Common myeloid progenitor, CD34-positive (primary cell): ENCODE measurements around the gene HPRT1.

Experiments
- CTCF ChIA-PET: fragments of 350-600 bp; sonication (Branson Sonifier 250); formaldehyde crosslinking; loops from one replicate; lab custom pipeline; 2021; ENCODE audit warnings: antibody characterized with exemption; lab: Charles Lee
- POLR2A ChIA-PET: fragments of 350-600 bp; sonication (Branson Sonifier 250); formaldehyde crosslinking; loops from one replicate; lab custom pipeline; 2021; ENCODE audit warnings: antibody characterized with exemption; lab: Charles Lee
- DNase-seq, 3 donors: peaks; one replicate each; pipeline versions ENCODE4 v3.0.0 to v3.0.0-alpha.2; 2013
- H3K27ac ChIP-seq, 2 experiments: 1 replicate in 1 of 2; 2 replicates in 1 of 2; pipeline ENCODE4 v1.7.0; 2013; ENCODE audit warnings: inconsistent platforms in 2 of 2, low read length in 2 of 2, mild to moderate bottlenecking in 2 of 2, low read depth in 1 of 2, moderate library complexity in 1 of 2; ENCODE audit not compliant: severe bottlenecking in 2 of 2, insufficient read depth in 1 of 2, poor library complexity in 1 of 2
- H3K27me3 ChIP-seq, 5 experiments: replicated peaks in 2 of 5; 1 replicate in 3 of 5; 2 replicates in 2 of 5; pipeline versions ENCODE4 v1.6.1 to v1.7.0; 2013; ENCODE audit warnings: low read length in 4 of 5, mild to moderate bottlenecking in 2 of 5, moderate library complexity in 2 of 5, inconsistent platforms in 1 of 5; ENCODE audit not compliant: insufficient read depth in 5 of 5, control insufficient read depth in 4 of 5
- H3K36me3 ChIP-seq, 4 experiments: 1 replicate in 2 of 4; 2 replicates in 2 of 4; pipeline versions ENCODE4 v1.6.1 to v1.7.0; 2013; ENCODE audit warnings: low read length in 3 of 4, control low read depth in 1 of 4, mild to moderate bottlenecking in 1 of 4; ENCODE audit not compliant: control insufficient read depth in 4 of 4, insufficient read depth in 4 of 4
- H3K4me1 ChIP-seq, 4 experiments: 1 replicate in 3 of 4; 2 replicates in 1 of 4; pipeline versions ENCODE4 v1.6.1 to v1.7.1; 2013; ENCODE audit warnings: low read length in 3 of 4, mild to moderate bottlenecking in 3 of 4, control low read depth in 1 of 4, inconsistent platforms in 1 of 4, moderate library complexity in 1 of 4; ENCODE audit not compliant: control insufficient read depth in 4 of 4, insufficient read depth in 4 of 4; ENCODE audit errors: control extremely low read depth in 1 of 4
- H3K4me3 ChIP-seq, 7 experiments: 1 replicate in 4 of 7; 2 replicates in 3 of 7; pipeline versions ENCODE4 v1.5.1 to v1.7.0; 2013; ENCODE audit warnings: mild to moderate bottlenecking in 7 of 7, low read length in 6 of 7, moderate library complexity in 6 of 7, inconsistent platforms in 2 of 7, low read depth in 2 of 7, control low read depth in 1 of 7; ENCODE audit not compliant: insufficient read depth in 4 of 7, control insufficient read depth in 1 of 7; ENCODE audit errors: extremely low read depth in 1 of 7
- H3K9me3 ChIP-seq, 5 experiments: 1 replicate in 4 of 5; 2 replicates in 1 of 5; pipeline versions ENCODE4 v1.6.1 to v1.7.1; 2013; ENCODE audit warnings: low read length in 4 of 5, mild to moderate bottlenecking in 2 of 5, inconsistent platforms in 1 of 5, low read depth in 1 of 5, moderate library complexity in 1 of 5; ENCODE audit not compliant: control insufficient read depth in 4 of 5, insufficient read depth in 2 of 5; ENCODE audit errors: control extremely low read depth in 1 of 5
- WGBS: methylation state at CpG from one replicate; pipeline ENCODE4 v1.1.5; 2013; ENCODE audit not compliant: insufficient coverage; 5-methylcytosine and 5-hydroxymethylcytosine counted together

Gene HPRT1

DNA sequence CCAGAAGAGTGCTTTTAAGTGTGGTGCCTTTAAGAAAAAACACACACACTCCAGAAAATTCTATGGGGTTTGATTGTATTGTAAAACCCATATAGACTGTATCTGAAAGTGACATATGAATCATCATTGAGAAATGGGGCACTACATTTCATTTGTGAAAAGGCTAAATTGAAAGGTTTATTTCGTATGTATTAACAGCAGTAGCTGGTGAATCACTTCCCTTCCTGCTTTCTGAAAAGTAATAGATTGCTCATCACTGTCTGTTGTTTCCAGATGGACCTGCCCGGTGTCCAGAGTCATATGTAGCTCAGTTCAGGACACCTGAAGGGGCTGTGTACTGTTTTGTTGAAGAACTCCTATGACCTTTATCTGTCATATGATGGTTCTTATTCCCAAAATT, 28.1 kb upstream of the HPRT1 start:
- H3K4me1 ChIP-seq, result no peaks in the 10 kb centered on the region
- ChIA-PET CTCF (interaction anchor here (1.3 kb wide), 1 partner anchor 11 kb away, joined by 4 read pairs; no protein-coding TSS in a partner anchor), POLR2A (no interaction called here)
- H3K27me3 ChIP-seq, result no peaks in the 10 kb centered on the region
- H3K36me3 ChIP-seq, result peaks cover 0 to 13% (median 3%) of the 10 kb centered on the region in 4 experiments
- no peak for DNase-seq
- H3K27ac ChIP-seq, result no peak overlapping the region
- H3K9me3 ChIP-seq, result no peaks in the 10 kb centered on the region
- WGBS, result 60% methylated on average over 2 of the region's 2 CpGs
- no peak overlapping the region for H3K4me3 ChIP-seq

DNA sequence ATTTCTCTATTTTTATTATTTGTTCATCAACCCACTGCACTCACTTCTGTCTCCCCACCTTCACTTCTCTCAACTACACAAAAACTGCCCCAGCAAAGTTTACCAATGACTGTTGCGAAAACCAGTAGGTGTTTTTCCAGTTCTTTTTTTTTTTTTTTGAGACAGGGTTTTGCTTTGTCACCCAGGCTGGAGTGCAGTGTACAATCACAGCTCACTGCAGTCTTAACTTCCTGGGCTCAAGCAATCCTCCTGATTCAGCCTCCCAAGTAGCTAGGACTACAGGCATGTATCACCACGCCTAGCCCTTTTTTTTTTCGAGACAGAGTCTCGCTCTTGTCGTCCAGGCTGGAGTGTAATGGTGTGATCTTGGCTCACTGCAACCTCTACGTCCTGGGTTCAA, 24.1 kb upstream of the HPRT1 start:
- WGBS, result 100% methylated on average over 2 of the region's 6 CpGs

DNA sequence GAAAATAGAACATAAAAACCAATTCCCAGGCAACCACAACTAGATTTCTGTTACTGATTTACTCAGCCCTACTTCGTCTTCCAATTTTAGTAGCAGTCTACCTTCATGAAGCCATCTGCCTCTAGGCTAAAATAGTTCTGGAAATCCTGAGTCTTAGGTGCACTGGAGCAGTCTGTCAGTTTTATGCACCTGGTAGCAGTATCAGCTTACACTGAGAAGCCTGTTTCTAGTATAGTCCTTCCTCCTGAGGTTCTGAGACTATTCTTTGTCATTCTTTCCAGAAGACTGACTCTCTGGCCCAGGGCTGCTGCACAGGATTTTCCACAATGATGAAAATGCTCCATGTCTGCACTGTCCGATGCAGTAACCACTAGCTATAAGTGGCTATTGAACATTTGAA, 16.9 kb upstream of the HPRT1 start:
- no peaks in the 10 kb centered on the region for H3K27me3 ChIP-seq
- H3K4me1 ChIP-seq, result no peaks in the 10 kb centered on the region
- POLR2A ChIA-PET, result no interaction called here
- CTCF ChIA-PET, result interaction anchor here (1.0 kb wide), 1 partner anchor 11 kb away, joined by 4 read pairs; no protein-coding TSS in a partner anchor
- H3K4me3 ChIP-seq, result no peak overlapping the region
- no peak overlapping the region for H3K27ac ChIP-seq
- no peaks in the 10 kb centered on the region for H3K36me3 ChIP-seq
- no peaks in the 10 kb centered on the region for H3K9me3 ChIP-seq
- 45% methylated on average over 1 of the region's 2 CpGs for WGBS
- DNase-seq, result no peak

More for the DNA sequence above, 24.1 kb upstream of the HPRT1 start:
- Histone ChIP-seq H3K4me3 (no peak overlapping the region), H3K36me3 (peaks cover 0 to 3% (median under 1%) of the 10 kb centered on the region in 4 experiments), H3K4me1 (no peaks in the 10 kb centered on the region), H3K9me3 (no peaks in the 10 kb centered on the region), H3K27me3 (no peaks in the 10 kb centered on the region), H3K27ac (no peak overlapping the region)
- DNase-seq, result no peak
- POLR2A ChIA-PET, result no interaction called here
- CTCF ChIA-PET, result no interaction called here

GRCh38 chrX:134443461-134443860, 16.5 kb upstream of the HPRT1 start:
- Histone ChIP-seq H3K4me1 (no peaks in the 10 kb centered on the region), H3K9me3 (no peaks in the 10 kb centered on the region), H3K4me3 (no peak overlapping the region), H3K36me3 (no peaks in the 10 kb centered on the region), H3K27me3 (no peaks in the 10 kb centered on the region), H3K27ac (no peak overlapping the region)
- POLR2A ChIA-PET, result no interaction called here
- WGBS, result 75% methylated on average over 1 of the region's 2 CpGs
- CTCF ChIA-PET, result interaction anchor here (1.0 kb wide), 1 partner anchor 12 kb away, joined by 4 read pairs; no protein-coding TSS in a partner anchor
- no peak for DNase-seq

DNA sequence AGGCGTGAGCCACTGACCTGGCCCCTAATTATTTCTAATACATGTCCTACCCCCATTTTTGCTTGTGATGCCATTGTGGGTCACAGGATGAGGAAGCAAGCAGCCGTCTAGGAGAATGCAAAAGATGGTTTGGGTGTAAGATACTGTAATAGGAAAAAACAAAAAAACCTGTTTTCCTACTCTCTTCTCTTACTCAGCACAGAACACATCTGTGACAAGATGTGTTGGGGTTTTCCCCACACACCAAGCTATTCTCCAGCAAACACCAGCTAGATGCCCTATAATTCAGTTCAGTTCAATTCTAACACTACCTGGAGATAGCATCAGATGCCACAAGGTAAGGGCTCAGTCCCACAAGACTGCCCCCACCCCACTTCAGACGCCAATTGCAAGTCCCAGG, 15.3 kb upstream of the HPRT1 start:
- WGBS, result 57% methylated on average over 1 of the region's 3 CpGs
- Histone ChIP-seq H3K27me3 (no peaks in the 10 kb centered on the region), H3K9me3 (no peaks in the 10 kb centered on the region), H3K4me3 (no peak overlapping the region), H3K27ac (no peak overlapping the region), H3K4me1 (no peaks in the 10 kb centered on the region), H3K36me3 (no peaks in the 10 kb centered on the region)
- POLR2A ChIA-PET, result no interaction called here
- no peak for DNase-seq
- CTCF ChIA-PET, result no interaction called here

DNA sequence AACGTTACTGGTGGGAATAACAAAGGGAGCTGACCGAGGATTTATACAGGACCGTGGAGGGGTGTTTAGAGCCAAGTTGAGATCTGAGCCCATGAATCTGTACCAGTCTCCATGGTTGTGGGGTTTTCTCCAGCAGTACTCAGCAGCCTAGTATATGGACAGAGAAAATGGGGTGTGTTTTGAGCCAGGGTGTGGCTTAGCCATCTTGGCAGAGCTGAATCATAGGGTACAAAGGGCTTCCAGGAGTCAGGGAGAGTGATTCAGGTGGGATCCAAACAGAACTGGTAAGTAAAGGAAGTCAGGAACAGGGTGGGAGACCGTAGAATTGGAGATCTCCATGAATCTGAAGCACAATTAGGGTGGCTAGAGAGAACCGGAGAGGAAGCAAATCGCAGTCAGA, 7.4 kb upstream of the HPRT1 start:
- Histone ChIP-seq H3K36me3 (no peaks in the 10 kb centered on the region), H3K9me3 (no peaks in the 10 kb centered on the region), H3K27ac (no peak overlapping the region), H3K4me3 (no peak overlapping the region), H3K4me1 (peaks cover 0 to 6% (median under 1%) of the 10 kb centered on the region in 4 experiments), H3K27me3 (no peaks in the 10 kb centered on the region)
- ChIA-PET POLR2A (no interaction called here), CTCF (no interaction called here)
- WGBS, result 88% methylated on average over 6 of the region's 6 CpGs
- DNase-seq, result no peak

DNA sequence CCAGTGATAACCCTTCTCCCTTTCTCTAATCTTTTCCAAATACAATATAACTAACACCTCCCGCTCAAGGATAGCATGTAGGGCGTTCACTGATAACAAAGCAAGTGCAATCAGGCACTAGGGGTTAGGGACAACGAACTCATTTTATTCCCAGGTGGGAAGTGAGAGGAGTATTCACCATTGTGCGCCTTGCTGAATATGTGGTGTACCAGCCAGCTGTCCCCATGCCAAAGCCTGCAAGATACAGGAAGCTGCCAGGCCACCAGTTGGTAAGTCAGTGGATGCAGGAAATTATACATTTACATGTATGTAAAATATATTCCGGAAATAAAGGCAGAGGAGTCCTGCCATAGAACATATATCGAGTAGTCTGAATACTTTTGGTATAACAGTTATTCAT, 6.3 kb upstream of the HPRT1 start:
- Histone ChIP-seq H3K36me3 (no peaks in the 10 kb centered on the region), H3K27me3 (no peaks in the 10 kb centered on the region), H3K27ac (no peak overlapping the region), H3K4me1 (peaks cover 0 to 9% (median 2%) of the 10 kb centered on the region in 4 experiments), H3K9me3 (no peaks in the 10 kb centered on the region), H3K4me3 (no peak overlapping the region)
- ChIA-PET CTCF (no interaction called here), POLR2A (no interaction called here)
- DNase-seq, result no peak
- WGBS, result 78% methylated on average over 3 of the region's 6 CpGs
